HG03469 (cell line): ENCODE results near the gene AQP2.

Experiments used
- ATAC-seq: cut with Tn5 transposase; IDR thresholded peaks from one replicate; pipeline ENCODE4 v1.9.1; 2021; ENCODE audit warnings: mild to moderate bottlenecking, moderate library complexity, moderate number of reproducible peaks; ENCODE audit not compliant: unreplicated experiment

AQP2 gene

DNA sequence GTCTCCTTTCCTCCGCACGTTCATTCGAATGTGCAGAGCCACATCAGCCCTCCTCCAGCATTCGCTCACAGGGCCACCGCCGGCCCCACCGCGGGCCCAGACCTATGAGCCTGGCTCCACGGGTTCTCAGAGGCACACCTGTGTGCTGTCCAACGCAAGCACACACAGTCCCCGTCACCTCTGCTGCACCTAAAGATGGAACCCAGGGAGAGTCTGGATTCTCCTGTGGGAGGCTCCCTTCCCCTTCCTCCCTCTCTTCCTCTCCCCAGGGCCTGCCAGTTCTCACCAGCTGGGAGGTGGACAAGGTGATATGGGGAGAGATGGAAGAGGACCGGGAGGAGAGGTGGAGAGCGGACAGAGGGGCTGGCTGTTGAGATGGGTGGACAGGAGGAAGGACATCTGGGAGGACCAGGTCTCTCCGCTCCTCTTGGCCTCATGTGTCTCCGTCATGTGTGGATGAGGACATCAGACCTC is 17.3 kb downstream of the AQP2 start:
- no peak for ATAC-seq

DNA sequence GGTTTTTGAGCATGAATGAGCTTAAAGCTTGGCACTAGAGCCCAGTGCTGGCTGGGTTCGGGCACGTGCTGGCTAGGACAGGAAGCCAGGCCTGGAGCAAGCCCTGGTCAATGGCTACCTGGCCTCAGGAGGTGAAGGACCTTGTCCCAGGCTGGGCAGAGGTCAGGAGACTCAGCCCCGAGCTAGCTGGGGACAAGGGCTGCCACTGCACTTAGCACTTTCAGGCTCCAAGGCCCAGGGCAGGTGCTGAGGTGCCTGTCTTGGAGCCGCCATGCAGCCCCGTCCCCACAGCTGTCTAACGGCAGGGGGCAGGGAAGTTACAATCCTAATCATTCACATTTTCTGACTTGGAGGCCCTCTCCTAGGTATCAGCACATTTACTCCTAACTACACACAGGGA is 17.9 kb downstream of the AQP2 start:
- no peak for ATAC-seq

DNA sequence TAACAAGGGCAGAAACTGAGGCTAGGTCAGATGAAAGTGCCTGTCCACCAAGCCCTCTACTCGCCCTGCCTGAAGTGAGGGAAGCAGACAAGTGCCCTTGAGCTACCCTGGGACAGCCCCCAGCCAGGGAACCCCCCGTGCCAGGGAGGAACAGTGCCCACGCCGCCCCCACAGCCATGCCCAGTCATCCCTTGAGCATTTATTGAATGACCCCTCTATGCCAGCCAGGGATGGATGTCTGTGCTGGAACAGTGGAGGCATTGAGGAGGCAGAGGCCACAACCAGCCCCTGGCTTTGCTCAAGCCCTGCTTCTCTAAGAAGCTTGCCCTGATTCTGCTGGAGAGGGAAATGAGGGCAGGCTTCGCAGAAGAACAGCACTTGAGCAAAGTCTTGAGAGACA is 18.5 kb downstream of the AQP2 start:
- no peak for ATAC-seq

DNA sequence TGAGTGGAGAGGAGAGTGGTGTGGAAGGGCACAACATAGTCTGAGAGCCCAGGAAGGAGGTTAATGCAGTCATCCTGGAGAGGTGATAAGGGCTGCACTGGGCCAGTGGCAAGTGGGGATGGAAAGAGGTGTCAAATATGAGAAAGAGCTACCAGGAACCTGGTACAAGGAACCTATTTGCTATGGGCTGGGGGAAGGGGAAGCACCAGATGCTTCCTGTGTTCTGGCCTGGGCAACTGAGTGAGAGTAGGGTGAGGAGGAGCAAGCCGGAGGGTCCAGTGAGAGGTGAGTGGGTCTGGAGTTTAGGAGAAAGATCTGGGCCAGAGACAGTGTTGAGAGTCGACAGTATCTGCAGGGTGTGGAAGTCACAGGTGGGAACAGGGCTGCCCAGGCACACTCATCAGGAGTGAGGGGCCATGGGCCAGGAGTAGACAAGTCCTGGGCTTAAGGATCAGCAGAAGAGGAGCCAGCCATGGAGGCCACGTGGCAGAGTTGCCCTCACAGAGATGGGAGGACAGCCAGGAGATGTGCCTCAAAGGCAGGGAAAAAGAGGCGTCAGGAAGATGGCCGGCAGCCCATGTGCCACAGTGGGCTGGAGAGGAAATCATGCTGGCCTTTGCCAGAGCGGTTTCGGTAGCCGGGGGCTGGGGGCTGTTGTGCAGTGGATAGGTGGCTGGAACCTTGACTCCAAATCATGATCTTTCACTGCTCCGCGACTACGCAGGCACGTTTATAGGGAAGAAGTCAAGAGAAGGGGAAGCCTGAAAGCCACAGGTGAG is 19.3 kb downstream of the AQP2 start:
- no peak for ATAC-seq

DNA sequence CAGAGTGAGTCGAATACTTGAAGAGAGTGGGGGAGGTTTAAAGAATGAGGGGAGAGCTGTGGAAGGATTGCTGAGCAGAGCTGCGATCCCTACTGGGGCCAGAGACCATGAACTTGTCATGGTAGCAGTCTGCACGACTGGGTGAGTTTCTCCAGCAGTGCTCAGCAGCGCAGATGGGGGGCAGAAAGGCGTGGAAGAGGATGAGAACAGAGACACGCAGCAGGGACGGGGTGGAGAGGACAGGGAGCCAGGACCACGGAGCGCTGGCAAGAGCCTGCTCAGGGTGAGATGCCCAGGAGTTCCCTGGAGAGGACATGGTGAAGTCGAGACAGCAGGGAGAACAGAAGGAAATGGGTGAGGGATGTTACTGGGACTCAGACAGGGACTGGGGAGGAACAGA is 20.1 kb downstream of the AQP2 start:
- ATAC-seq = no peak

DNA sequence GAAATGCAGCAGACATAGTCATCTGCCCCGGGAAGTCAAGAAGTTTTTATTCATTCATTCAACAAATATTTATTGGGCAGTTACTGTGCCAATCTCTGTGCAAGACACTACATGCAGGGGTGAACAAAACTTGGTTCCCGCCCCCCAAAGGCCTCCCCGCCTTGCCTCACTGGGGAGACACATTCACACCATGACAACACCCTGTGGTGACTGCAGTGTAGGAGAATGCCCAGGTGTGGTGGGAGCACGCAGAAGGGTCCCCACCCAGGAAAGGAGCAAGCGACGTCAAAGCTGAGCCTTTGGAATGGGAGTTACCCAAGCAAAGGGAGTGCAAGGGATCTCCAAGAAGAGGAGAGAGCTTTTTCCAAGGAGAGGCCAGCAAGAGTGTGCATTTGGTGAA is 20.6 kb downstream of the AQP2 start:
- no peak for ATAC-seq

DNA sequence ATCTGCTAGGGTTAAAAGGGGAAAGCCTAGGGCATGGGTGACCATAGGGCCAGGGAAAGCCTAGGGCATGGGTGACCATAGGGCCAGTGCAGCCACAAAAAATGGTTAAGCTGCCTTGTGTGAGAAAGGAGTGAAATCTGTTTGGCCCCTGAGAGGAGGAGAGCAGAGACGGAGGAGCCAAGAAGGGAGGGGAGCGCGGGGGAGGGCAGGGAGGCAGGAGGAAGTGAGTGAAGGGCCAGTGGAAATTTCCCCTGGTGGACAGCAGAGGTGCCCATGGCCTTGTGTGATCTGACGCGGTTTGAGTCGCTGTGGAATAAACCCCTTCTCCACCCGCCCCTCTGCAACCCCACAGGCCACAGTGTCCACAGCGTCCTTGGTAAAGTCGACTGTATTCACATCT is 21.6 kb downstream of the AQP2 start:
- no peak for ATAC-seq

DNA sequence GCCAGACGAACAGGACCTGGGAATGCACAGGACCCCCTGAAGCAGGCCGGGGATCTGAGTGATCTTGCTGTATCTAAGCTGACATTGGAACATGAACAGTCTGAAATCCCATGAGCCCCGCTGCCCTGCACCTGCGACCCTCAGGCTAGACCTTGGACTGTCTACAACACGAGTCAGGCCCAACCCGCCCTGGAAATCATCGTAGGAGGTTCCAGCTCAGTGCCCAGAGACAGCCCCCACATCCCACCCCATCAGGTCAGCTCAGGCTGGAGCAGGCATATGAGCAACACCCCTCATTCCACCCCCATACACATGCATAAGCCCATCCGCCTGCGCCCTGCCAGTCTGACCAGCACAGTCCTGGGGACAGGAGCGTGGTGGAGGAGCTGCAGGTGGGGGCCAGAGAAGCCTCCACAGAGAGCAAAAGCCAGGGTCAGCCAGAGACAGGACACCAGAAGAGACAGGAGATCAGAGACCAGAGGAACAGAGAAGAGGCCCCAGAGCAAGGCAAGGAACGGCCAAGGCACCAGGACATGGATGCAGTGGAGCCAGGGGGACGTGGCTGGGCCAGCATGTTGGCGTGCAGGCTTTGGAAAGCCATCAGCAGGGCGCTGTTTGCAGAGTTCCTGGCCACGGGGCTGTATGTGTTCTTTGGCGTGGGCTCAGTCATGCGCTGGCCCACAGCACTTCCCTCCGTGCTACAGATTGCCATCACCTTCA is 22.3 kb downstream of the AQP2 start, which contains the start of gene AQP6:
TSS of gene AQP6 (plus strand) at position 307 of the 720 bp plus-strand sequence. CDS start at position 534, 227 bp downstream.
- no peak for ATAC-seq

DNA sequence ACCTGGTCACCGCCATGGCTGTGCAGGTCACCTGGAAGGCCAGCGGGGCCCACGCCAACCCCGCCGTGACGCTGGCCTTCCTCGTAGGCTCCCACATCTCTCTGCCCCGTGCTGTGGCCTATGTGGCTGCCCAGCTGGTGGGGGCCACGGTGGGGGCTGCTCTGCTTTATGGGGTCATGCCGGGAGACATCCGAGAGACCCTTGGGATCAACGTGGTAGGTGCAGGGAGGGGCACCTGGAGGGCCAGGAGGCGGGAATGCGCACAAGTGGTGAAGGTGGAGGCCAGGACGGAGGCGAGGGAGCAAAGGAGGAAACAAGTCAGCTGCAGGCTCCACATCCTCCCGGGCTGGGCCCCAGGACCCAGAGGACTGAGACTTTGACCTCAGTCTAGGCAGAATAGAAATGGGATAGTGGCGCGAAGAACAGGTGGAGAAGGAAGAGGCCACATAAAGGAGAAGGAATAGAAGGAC is 22.9 kb downstream of the AQP2 start:
- ATAC-seq = no peak

DNA sequence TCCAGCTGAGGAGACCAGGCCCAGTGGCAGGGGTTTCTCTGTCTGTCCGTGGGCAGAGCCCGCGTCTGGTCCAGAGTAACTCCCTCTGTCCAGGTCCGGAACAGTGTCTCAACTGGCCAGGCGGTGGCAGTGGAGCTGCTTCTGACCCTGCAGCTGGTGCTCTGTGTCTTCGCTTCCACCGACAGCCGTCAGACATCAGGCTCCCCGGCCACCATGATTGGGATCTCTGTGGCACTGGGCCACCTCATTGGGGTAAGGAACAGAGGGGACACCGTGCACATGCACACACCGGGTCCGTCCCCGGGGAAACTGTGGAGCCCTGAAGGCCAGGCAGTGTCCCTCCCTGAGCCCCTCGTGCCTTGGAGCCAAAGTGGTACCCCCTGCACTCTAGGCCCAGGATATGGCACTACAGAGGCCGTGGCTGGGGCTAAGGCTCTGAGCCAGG is 23.7 kb downstream of the AQP2 start:
- no peak for ATAC-seq

DNA sequence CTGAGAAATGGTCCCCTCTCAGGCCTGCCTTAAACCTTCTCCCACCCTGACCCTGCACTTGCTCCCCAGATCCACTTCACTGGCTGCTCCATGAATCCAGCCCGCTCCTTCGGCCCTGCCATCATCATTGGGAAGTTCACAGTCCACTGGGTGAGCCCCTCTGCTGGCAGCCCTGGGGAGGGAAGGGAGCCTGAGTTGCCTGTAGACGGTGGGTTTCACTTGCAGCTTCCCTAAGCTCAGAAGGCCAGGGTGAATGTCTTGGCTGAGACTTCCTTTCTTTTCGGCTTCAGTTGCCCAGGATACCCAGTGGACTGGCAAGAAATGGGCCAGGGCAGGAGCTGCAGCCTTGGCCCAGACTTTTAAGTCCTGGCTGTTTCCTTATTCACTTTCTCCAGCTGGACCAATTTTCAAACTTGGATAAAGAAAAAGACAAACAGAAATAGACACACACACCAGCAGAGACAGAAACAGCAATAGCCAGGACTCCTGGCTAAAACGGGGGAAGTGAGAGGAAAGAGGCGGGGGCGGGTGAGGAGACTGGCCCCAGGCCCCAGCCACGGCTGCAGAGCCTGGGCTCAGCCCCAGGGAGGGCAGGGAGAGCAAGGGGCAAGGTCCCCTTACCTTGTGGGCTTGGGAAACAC is 24.3 kb downstream of the AQP2 start:
- ATAC-seq = no peak

DNA sequence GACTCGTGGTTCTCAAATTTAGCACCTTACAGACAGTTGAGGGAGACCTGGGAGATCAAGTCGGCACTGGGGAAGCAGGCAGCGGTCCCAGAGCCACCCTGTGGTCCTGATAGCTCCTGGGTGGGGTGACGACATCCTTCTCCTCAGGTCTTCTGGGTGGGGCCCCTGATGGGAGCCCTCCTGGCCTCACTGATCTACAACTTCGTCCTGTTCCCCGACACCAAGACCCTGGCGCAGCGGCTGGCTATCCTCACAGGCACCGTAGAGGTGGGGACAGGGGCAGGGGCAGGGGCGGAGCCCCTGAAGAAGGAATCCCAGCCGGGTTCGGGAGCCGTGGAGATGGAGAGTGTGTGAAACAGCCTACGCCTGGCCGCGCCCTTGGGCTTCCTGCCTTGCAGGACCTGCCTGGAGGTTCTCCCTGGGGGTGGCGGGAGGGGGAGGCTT is 24.8 kb downstream of the AQP2 start:
- ATAC-seq = no peak

DNA sequence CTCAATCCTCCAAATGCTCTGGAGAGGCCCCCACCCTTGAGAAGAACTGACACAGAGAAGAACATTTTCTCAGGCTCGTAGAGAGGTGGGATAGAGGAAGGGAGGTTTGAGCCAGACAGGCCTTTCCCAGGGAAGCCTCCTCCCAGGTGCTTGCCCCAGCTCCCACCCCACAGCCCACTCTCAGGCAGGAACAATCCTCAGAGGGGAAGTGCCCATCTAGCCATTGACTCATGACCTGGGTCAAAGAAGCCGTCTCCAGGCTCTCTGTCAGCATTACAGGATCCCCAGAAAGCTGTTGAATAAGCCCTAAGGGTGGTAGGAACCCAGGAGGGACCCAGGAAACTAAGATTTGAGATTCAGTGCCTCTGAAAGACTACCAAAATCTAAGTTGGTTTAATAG is 26.0 kb downstream of the AQP2 start:
- ATAC-seq = no peak

DNA sequence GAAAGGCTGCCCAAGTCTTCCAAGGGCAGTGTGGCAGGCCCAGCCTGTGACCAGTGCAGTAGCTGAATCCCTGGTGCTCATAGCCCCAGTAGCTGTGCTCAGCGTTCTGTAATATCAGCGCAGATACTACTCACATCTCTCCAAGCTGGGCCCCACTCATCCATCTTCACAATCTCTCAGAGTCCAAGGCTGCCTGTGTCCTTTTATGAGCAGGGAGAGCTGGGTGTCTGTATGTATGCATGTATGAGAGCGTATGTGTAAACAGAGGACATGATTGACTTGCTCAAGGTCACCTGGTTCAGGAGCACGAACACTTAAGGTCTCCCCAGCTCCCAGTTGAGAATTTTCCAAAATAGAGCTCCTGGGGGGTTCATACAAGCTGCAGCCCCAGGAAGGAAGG is 27.6 kb downstream of the AQP2 start:
- ATAC-seq = no peak

DNA sequence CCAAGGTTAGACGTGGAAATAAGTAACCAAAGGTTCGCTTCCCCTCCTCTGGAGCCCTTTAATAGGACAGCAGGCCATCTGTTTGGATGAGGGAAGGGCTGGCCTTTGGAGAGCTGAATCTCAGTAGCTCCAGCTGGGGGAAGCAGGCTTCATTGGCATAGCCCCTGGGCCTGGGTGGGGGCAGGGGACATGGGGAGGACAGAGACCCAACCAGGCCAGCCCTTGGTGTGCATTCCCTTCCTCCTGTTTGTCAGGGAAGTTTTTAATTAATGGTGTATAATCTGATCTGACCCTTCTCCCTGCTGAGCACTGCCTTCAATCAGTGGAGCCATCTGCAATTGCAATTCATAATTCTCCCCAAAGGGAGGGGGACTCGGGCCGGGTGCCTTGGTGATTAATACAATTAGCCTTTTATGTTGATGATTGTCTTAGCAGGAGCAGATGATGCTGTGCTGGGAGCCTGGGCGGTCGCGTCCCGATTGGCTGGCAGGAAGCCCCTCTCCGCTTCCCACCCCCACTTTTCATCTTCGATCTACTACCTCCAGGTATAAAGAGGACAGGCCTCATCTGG is 28.6 kb downstream of the AQP2 start:
- no peak for ATAC-seq

DNA sequence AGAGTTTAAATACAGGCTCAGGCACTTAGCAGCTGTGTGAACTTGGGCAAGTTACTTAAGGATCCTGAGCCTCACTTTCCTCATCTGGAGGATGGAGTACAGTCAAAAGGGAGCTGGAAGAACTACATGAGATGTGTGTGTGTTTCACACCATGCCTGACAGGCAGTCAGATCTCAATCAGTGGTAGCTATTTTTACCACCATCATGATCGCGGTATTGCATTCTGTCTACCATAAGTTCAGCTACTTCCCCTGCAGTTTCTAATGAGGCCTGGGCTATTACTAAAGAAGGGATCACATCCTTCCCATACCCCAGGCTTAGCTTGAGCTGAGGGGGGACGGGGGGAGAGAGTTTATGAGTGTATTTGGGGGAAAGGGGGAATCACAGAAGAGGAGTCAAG is 29.3 kb downstream of the AQP2 start:
- no peak for ATAC-seq

DNA sequence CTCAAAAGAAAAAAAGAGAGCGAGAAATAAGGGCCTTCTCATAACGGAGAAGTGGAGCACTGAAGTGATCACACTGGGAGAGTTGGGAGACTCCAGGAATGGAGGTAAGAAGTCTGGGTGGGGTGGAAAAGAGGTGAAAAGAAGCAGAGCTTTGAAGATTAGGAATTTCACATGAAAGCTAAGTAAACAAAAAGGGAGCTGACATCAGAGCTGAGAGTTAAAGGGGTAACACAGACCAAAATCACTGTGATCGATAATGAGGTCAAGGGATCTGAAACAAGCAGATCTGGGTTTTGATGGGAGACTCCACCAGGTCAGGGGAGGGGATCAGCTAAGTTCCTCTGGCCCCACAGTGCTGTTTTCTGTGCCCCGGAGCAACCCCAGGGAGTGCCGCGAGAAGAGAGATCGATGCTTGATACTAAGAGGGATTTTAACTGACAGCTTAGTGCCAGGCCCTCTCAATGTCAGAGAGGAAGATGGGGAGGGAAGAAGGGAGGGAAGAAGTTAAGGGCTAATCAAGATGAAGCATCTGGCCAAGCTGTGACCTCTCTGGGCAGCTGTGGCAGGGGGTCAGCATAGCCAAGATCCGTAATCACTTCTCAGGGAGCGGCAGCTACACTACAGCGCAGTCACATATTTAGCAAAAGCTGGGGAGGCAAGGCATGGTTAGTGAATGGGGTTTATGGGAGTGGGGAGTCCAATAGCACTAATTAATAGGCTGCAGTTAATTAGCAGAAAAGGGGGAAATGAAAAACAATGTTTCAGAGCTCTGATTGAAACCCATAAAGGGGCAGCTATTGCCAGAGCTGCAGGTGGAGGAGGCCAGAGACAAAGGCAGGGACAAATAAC is 30.2 kb downstream of the AQP2 start:
- no peak for ATAC-seq

DNA sequence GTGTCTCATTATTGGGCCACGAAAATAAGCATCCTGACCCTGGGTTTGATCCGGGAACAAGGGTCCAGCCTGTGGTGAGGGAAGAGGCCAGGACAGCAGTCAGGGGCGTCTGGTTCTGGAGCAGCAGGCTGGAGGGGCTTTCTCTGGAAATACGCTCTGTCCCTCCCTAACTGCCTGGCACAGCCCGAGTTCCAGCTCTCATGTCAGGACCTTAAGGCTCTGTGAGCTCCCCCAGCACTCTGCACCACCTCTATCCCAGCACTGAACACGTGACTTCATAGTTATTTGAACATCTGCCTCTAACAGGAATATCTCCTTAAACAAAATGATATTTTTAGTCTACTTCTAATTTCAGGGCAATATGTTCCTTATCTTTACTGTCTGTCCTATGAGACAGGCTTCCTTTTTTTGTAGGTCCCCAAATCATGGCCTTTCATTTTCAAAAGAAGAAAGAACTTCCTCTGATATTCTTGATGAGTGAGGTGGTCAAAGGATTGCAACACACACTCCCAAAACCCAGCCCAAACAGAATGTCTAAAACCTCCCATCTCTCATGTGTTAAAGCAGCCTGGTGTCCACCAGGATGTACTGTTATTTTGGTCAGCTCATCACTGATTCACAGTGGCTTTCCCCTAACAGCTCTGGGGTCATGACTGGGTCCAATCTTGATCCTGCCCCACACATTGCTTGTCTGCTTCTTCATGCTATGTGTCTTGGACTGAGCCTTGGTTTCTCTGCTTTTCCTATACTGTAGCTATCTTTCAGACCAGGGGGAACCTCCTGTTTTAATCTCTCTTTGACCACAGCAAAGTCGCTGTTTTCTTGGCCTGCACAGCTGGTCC is 31.9 kb downstream of the AQP2 start:
- no peak for ATAC-seq

DNA sequence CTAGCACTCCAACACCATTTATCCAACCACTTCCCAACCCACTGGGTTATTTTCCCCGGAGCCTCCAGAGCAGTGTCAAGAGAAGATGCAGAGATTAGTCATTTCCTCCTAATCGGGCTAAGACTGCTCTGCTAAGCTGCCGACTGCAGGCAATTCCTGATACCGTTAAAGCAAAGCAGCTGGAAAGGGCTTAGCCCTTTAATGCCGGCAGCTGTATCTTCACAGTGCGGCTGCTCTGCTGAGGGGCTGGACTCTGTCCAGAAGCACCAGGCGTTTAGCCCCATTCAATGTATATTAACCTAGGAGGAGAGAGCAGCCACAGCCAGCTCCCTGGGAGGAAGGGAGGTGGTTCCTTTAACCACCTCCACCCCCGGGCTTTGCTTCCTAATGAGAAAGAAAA is 33.4 kb downstream of the AQP2 start:
- ATAC-seq = no peak
